IPS-NIHi7 (cell line): Measurements from ENCODE around the gene ZDHHC1.
A peak's percentile ranks its signal among the peaks of the same experiment; 100 is the strongest.

ENCODE experiments used
- DNase-seq: peaks from one replicate; pipeline ENCODE4 v3.0.0; 2012; ENCODE audit warnings: mixed read lengths; ENCODE audit errors: extremely low spot score

ZDHHC1 gene

DNA sequence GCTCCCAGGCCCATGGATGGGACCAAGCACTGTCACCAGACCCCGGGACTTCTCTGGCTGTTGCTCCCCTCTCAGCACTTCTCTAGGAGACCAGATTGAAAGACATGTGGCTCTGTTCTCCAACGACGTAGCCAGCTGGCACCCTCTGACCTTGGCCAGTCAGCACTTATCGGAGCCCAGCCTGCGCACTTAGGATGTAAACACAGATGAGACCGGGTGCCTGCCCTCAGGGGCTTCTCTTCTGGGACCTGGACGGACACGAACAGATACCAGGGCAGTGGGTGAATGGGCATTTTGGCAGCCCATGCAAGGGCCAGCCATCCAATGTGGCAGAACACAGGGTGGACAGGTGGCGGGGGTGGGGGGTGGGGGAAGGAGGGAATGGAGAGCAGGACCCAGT, 6.6 kb downstream of the ZDHHC1 start:
- no peak for DNase-seq

DNA sequence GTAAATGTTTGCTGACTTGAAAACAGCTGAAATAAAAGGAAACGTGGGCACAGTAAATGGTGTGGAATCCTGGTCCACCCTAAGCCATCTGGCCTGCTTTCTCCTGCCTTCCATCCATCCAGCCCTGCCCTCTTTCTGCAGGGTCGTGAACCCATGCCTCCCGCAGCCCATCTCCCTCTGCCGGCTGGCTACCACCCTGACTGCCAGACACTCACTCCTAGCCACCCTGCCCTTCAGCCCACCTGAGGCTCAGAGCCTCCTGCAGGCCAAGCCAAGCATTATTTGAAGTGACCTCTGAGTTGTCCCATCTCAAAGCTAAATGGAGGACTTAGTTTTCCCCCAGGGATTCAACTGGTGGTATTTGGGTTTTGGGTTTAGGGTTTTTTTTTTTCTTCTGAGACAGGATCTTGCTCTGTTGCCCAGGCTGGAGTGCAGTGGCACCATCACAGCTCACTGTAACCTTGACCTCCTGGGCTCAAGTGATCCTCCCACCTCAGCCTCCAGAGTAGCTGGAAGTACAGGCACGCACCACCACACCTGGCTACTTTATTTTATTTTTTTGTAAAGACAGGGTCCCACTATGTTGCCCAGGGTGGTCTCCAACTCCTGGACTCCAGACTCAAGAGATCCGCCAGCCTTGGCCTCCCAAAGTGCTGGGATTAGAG, 8.4 kb downstream of the ZDHHC1 start:
- no peak for DNase-seq

DNA sequence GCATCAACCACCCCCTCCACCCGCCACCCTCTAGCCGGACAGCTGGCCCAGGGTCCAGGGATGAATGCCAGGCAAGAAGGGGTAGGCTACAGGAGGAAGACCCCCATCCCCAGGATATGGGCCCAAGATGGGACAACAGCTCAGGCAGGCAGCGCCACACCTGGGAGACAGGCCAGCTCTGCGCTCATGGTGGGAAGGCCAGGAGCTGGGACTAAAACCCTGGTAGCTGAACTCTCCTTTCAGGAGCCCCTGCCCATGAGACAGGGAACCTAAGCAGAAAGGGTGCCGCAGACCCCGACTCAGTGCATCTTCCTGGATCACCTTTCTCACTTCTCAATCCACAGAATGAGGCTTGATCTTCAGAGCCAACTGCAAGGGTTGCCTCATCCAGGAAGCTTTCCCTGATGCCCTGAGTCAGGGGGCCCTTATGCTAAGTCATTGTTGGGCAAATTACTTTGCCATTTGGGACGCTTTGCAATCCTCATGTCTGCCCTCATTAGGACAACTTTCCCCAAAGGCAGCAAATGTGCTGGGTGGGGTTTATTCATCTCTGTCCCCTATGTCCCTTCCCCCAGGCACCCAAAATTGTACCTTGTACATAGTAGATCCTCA, 9.0 kb downstream of the ZDHHC1 start:
- no peak for DNase-seq

DNA sequence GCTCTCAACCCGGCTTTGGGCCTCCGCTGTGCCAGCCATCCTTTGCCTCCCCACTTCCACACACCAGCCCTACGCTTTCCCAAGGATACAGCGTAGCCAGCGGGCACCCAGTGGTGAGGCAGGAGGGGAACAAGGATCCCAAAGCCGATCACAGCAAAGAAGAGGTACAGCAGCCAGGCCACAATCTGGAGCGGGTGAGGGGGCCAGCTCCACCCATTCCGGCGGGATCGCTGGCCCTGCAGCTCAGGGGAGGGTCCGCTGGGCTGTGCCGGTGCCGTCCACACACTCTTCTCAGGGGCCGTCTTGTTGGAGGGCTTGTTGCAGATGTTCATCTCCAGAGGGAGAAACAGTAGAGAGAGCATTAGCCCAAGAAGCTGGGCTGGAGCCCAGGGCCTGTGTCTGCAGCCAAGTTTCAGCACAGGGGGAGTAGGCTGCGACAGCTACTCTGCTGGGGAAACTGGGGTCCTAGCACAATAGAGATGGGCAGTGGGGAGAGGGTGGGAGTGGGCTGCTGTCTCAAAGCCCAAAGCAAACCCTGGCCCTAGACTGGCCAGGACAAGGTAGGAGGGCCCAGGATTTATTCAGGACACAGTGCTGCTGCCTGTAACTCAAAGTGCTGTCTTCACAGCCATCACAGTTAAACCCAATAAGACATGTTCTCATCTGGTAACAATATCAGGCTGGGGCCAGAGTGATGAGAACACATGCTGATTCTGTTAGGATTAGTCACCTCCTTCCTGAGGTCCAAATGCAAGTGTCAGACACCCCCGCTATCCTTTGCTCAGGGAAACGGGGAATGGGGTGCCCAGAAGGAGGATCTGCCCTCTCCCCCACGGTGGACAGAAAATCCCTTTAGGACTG, 9.9 kb downstream of the ZDHHC1 start:
- DNase-seq: no peak

DNA sequence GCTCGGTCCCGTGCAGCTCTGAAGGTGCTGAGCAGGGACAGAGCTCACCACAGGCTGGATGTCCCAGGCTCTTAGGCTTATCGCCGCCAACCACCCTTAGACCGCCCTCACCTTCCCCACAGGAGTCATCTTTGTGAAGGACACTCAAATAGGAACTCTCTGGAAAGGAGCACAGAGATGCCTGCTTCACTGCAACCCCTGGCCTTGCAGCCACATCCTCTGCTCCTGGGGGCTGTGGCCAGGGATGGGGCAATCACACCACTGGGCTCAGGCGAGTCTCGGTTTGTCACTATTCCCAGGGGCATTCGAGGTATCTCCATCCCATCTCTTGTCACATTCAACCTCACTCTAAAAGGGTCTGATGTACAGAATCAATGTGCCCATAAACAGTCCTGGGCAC, 10.9 kb downstream of the ZDHHC1 start:
- DNase-seq: no peak

DNA sequence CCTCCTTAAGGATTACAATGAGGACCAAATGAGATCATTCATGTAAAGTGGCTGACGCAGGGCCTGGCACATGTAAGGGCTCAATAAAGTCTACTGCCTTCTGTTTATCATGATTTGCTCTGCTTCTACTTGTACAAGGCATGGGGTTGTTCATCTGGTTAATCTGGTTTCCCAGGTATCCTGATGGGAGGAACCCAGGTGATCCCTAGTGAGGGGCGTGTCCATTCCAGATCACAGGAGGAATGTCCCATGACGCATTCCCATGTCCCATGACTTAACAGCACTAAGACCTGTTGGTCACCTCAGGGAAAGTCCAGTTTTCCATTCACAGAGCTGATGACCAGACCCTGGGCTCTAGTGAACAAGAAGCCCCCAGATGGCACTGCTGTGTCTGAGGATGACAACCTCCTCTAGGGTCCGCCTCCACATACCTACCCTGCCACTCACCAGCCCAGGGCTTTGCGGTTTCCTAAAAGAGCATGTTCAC, 11.5 kb downstream of the ZDHHC1 start:
- DNase-seq: no peak

DNA sequence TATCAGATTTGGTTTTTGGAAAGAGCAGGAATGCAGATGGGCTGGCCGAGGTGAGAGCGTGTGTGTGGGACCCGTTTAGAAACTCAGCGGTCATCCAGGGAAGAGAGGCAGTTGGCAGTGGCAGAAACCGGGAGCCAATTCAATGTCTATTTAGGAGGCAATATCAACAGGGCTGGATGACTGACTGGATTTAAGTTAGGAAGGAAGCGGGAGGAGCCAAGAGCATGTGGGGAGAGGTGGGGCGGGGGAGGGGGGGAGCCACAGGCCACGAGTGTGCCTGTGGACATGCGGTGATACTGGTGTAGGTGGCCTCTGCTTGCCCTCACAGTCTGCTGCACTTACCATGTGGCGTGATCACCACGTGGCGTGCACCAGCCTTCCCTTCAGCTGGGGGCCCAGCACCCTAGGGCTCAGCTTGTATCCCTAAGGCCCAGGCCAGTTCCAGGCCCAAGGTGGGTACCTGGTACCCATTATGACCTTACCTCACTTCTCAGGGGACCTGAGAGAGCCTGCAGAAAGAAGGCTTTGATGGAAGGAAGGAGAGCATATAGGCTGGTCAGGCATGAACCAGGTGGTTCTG, 12.2 kb downstream of the ZDHHC1 start:
- DNase-seq: no peak

DNA sequence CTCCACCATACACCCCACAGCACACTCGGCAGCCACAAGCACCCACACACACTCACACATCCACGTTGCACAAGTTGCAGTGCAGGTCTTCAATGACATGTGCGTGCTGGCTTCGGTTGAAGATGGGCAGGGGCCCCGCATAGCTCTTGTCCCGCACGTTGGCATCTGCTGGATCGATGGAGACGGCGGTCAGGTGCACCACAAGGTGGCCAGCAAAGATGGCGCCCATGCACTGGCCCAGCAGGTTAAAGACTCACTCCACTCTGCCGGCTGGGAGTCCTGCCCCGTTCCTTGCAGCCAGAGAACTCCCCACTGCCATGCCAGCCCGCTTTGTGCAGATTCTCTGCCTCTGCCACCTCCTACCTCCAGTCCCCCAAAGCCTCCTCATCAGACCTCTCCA, 15.4 kb downstream of the ZDHHC1 start:
- DNase-seq: no peak

DNA sequence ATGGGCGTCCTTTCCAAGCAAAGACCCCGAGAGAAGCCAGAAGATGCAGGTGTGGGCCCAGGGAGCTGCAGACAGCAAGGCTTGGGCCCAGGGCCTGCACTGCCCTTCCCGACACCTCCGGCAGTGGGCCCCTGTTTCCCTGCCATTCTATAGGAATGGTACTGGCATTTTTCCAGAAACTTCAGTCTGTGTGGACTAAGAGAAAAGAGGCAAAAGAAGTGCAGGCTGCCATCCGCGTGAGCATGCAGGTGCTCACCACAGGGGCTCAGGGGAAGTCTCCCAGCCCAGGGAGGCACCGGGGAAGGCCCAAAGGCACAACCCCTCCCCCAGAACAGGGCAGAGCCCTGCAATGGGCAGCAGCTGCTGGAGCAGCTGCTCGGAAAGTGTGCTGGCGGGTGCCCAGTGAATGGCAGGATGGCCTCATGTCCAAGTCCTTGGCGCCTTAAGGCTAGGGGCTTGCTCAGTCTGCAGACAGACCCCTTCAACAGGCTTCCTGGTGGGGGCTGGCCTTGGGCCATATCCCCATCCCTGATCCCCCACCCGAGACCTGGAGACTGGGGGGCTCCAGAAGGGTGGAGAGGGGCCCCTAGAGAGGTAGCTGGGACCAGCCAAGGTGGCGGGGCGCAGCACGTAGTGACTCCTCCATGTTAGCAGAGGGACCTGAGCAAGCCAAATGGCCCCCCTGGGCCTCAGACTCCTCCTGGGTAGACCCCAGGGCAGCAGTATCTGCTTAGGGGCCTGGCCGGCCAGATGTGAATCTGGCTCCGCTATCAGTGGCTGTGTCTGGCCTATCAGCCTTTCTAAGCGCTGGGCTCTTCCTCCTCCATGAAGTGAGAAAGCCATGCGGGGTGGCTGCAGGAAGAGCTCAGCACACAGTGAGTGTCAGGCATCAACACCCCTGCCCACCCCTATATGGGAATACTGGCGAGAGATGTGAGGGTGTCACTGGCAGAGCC, 16.2 kb downstream of the ZDHHC1 start:
- no peak for DNase-seq

DNA sequence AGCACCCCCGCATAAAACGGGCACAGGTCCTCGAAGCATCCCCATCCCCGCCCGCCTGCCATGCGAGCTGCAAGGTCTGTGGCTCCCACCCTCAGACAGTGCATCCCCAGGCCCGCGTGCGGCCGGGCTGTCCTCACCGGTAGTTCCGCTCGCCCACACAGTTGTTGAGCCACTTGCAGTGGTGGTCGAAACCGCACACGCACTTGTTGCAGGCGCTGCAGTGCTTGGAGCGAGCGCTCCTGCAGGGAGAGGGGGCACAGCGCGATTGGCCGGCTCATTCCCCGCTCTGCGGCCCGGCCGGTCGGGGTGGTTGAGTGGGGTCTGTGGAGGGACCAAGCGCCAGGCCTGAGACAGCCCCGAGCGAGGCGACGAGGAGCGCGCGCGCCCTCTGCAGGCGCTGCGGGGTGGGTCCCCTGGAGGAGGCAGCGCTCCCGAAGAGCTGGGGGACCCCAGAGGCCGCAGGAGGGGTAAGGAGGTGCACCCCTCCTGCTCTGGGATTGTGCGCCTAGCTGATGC, 17.0 kb downstream of the ZDHHC1 start:
- peak; percentile 91 for DNase-seq

DNA sequence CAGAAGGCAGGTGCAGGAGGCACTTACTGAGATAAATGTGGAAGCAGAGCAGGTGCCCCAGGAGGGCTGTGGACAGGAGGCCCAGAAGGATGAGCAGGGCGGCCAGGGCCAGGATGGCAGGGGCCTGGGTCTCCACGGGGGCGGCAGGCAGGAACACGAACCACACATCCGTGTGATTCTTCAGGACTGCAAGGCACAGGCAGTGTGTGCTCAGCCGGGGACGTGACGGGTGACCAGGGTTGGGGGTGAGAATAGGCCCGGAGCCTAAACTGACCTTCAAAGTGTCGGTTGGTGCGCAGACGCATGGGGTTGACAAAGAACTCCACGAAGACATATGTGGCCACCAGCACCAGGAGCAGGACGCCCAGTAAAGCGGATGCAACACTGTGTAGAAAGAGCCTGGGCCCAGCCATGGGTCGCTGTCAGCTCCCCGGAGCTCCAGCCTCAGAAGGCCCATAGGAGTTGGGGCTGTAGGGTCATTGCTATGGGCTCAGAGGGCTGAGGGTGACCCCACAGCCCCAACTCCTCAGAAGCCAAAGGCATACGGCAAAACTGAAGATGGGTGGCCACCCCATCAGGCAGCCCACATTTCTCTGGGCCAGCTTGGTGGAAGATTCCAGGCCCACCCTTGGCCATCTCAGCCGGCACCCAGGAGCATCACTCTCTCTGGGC, 17.6 kb downstream of the ZDHHC1 start:
- DNase-seq: no peak

DNA sequence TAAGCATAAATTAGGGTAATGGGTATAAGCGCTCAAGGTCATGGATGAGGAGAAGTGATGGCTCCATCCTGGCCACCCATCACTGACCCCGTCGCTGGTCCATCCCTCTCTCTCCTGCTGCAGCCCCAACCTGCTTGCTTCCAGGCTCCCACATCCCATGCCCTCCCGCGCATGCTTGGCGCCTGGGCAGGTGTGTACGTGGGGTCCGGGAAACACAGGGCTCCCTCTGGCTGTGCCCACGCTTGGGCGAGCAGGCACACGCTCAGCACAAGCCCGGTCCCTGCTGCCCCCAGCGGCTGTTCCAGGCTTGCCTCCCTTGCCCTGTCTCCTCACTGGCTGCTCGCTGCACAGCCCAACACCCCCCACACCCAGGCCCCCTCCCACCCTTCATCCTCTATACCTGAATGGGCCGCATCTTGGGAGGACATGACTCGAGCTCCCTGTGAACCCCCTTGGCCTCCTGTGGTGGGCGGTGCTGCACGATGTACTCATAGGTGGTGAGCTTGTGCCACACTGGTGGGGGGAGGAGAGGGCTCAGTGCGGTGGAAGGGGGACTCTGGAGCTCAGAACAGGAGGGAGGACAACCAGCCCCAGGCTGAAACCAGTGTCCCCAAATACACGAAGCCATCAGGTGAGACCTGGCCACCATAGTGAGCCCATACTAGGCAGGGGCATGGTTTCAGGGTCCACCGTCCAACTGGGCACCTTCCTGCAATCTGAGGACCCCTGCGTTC, 18.3 kb downstream of the ZDHHC1 start:
- DNase-seq: no peak

DNA sequence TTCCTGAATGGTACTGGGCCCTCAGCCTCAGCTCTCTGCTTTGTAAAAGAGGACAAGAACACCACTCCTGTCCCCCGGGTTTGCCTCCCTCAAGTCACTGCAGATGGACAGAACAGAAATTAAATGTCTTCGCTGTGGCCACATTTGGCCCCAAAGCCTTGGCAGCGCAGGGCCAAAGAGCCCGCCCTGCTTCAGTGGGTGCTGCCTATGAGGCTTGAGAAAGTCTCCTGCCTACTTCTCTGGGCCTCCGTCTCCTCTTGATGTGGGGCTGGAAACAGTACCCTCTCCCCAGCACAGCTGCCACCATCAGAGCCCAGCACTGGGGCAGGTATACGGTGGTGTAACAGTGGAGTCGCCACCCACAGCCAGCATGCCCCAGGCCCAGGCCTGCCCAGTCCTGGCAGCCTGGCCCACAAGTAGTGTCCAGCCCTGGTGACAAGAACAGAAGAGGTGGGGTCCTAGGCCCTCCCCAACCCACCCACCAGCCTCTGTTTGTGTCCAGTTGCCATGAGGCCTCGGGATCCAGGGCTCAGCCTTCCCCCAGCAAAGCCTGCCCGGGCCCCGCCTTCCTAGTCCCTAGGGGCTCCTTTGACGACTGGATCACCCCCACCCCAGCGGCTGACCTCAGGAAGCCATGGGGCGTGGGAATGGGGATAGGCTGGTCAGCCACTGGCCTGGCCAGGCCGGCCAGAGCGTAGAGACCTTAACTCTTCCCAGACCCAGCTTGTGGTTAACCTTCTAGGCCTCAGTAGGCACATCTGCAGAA, 19.1 kb downstream of the ZDHHC1 start:
- DNase-seq: no peak

DNA sequence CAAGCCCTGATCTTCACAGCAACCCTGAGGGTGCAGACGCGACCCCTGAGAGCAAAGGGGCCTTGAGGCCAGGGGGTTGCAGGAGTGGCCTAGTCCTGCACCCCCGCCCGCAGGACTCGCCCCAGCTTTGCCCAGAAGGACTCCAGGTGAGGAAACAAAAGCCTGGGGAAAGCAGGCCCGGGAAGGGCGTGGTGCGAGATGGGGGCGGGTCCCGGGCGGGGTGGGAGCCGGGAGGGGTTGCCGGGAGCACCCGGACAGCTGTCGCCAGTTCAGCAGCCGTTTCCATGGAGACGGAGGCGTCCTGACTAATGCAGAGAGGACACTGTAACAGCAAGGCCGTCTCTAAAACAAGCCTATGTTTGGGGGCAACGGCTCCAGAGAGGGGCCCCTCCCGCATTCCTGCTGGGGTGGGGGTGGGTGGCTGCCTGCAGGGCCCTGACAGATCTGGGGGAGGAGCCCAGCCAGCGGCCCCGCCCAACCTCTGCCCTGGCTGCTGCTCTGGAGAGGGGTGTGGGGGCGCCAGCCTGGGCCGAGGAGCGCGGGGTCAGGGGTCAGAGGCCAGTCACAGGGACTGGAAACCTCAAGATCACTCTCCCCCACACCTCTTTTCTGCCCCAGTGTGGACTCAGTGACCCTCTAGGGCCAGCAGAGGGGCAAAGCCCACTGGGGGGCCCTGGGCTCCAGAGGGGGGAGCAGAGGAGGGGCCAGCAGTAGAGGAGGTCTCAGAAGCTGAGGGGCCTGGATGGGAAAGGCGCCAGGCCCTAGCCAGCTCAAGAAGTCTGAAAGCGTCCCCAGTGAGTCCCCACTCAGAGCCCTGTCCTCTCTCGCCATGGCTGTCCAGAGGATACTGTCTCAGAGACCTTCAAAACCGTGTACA, 19.9 kb downstream of the ZDHHC1 start:
- DNase-seq: peak; percentile 88

DNA sequence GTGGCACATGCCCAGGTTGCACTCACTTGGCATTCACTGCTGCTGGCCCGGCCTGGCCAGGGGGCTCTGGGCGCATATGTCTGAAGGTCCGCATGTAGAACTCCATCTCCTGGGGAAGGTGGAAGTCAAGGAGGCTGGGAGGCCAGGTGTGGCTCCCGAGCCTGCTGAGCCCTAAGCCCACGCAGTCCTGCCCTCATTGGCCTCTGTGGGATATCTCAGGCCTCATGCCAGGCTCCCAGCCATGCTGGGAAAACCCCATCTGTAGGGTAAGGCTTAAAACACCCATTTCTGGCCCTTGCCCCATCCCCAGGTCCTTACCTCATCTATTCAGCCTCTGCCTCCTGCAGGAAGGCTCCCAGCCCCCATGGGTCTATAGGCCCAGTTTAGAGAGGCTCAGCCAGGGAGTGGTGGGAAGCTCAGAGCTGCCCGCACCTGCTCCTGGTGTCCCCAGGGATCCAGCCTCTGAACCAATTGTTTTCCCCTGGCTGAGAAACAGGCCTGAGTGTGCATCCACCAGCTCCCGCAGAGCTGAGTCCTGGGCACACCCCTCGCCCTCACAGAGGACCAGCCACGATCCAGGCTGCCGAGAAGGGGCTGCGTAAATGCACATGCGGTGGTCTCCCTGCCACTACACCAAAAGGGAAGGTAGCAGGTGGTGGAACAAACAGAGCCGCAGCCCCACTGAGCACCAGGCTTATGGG, 20.7 kb downstream of the ZDHHC1 start:
- DNase-seq: no peak

DNA sequence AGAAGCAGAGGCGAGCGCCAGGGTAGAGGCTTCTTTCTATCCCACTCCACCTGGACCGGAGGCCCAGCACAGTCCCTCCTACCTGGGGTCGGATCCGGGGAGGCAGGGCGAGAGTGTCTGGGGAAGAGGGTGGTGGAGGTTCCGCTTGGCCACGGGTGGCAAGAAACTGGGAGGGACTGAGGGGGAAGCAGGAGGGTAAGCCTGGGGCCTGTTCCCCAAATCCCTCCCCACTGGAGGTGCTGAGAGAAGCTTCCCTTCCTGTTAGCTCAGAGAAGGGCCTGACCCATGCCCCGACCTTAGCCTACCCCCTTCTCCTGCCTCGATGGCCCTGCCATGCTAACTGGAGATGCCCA, 21.2 kb downstream of the ZDHHC1 start:
- DNase-seq: no peak
